ENCODE results near the gene WNT3A.

WNT3A gene

GRCh38 chr1:228007801-228008341 is 1.1 kb downstream of the WNT3A start:
- Histone ChIP-seq H3K27ac (ENCODE audit: low read depth, low read length) (no peak overlapping the region), H3K4me3 (ENCODE audit: low read length) (peak overlapping the region; percentile 43), H3K4me1 (ENCODE audit: insufficient read depth, low read length) (peaks cover 10% of the 10 kb centered on the region; the same call in 1 of the 2 replicates), H3K9ac (ENCODE audit: low read depth, low read length) (no peak overlapping the region), H3K27me3 (ENCODE audit: insufficient read depth, low read length) (peaks cover 98% of the 10 kb centered on the region), H3K36me3 (ENCODE audit: insufficient read depth, low read length) (no peaks in the 10 kb centered on the region), H3K9me3 (ENCODE audit: insufficient read depth, low read depth, low read length) (no peaks in the 10 kb centered on the region)
- WGBS = 8% methylated on average over 22 of the region's 23 CpGs

- no peak overlapping the region for H3K27ac ChIP-seq (ENCODE audit: low read depth, low read length)
- no peaks in the 10 kb centered on the region for H3K36me3 ChIP-seq (ENCODE audit: insufficient read depth, low read length)
- no peaks in the 10 kb centered on the region for H3K9me3 ChIP-seq (ENCODE audit: insufficient read depth, low read depth, low read length)
- peak overlapping the region; percentile 43 for H3K4me3 ChIP-seq (ENCODE audit: low read length)
- peaks cover 99% of the 10 kb centered on the region for H3K27me3 ChIP-seq (ENCODE audit: insufficient read depth, low read length)
- 4% methylated on average over 52 of the region's 52 CpGs for WGBS
- peaks cover 10% of the 10 kb centered on the region; the same call in 1 of the 2 replicates for H3K4me1 ChIP-seq (ENCODE audit: insufficient read depth, low read length)
- H3K9ac ChIP-seq (ENCODE audit: low read depth, low read length) = no peak overlapping the region
Measured at GRCh38 chr1:228008391-228009115, 1.8 kb downstream of the WNT3A start.

- H3K4me1 ChIP-seq (ENCODE audit: insufficient read depth, low read length) = peaks cover 10% of the 10 kb centered on the region; the same call in 1 of the 2 replicates
- no peak overlapping the region for H3K27ac ChIP-seq (ENCODE audit: low read depth, low read length)
- H3K36me3 ChIP-seq (ENCODE audit: insufficient read depth, low read length) = no peaks in the 10 kb centered on the region
- H3K9ac ChIP-seq (ENCODE audit: low read depth, low read length) = no peak overlapping the region
- H3K27me3 ChIP-seq (ENCODE audit: insufficient read depth, low read length) = peaks cover 99% of the 10 kb centered on the region
- WGBS = 17% methylated on average over 6 of the region's 8 CpGs
- H3K4me3 ChIP-seq (ENCODE audit: low read length) = no peak overlapping the region
- no peaks in the 10 kb centered on the region for H3K9me3 ChIP-seq (ENCODE audit: insufficient read depth, low read depth, low read length)
Measured at GRCh38 chr1:228009116-228009827, 2.5 kb downstream of the WNT3A start.

GRCh38 chr1:228009828-228010775 is 3.3 kb downstream of the WNT3A start:
- H3K27ac ChIP-seq (ENCODE audit: low read depth, low read length) = no peak overlapping the region
- 79% methylated on average over 21 of the region's 21 CpGs for WGBS
- H3K9me3 ChIP-seq (ENCODE audit: insufficient read depth, low read depth, low read length) = no peaks in the 10 kb centered on the region
- peaks cover 99% of the 10 kb centered on the region for H3K27me3 ChIP-seq (ENCODE audit: insufficient read depth, low read length)
- no peaks in the 10 kb centered on the region for H3K36me3 ChIP-seq (ENCODE audit: insufficient read depth, low read length)
- H3K4me3 ChIP-seq (ENCODE audit: low read length) = no peak overlapping the region
- H3K4me1 ChIP-seq (ENCODE audit: insufficient read depth, low read length) = peaks cover 5% of the 10 kb centered on the region; the same call in 1 of the 2 replicates
- H3K9ac ChIP-seq (ENCODE audit: low read depth, low read length) = no peak overlapping the region

- H3K27me3 ChIP-seq (ENCODE audit: insufficient read depth, low read length) = peaks cover 94% of the 10 kb centered on the region
- H3K36me3 ChIP-seq (ENCODE audit: insufficient read depth, low read length) = no peaks in the 10 kb centered on the region
- WGBS = 87% methylated on average over 7 of the region's 7 CpGs
- no peak overlapping the region for H3K27ac ChIP-seq (ENCODE audit: low read depth, low read length)
- H3K9ac ChIP-seq (ENCODE audit: low read depth, low read length) = no peak overlapping the region
- H3K4me1 ChIP-seq (ENCODE audit: insufficient read depth, low read length) = no peaks in the 10 kb centered on the region
- no peak overlapping the region for H3K4me3 ChIP-seq (ENCODE audit: low read length)
- H3K9me3 ChIP-seq (ENCODE audit: insufficient read depth, low read depth, low read length) = no peaks in the 10 kb centered on the region
Measured at GRCh38 chr1:228010921-228011320, 4.1 kb downstream of the WNT3A start.

GRCh38 chr1:228011721-228012311 is 5.0 kb downstream of the WNT3A start:
- WGBS = 87% methylated on average over 16 of the region's 16 CpGs
- no peak overlapping the region for H3K27ac ChIP-seq (ENCODE audit: low read depth, low read length)

GRCh38 chr1:228012555-228012954 is 5.8 kb downstream of the WNT3A start:
- Histone ChIP-seq H3K4me3 (ENCODE audit: low read length) (no peak overlapping the region), H3K9ac (ENCODE audit: low read depth, low read length) (no peak overlapping the region), H3K4me1 (ENCODE audit: insufficient read depth, low read length) (no peaks in the 10 kb centered on the region), H3K9me3 (ENCODE audit: insufficient read depth, low read depth, low read length) (no peaks in the 10 kb centered on the region), H3K27me3 (ENCODE audit: insufficient read depth, low read length) (peaks cover 79% of the 10 kb centered on the region), H3K36me3 (ENCODE audit: insufficient read depth, low read length) (no peaks in the 10 kb centered on the region), H3K27ac (ENCODE audit: low read depth, low read length) (no peak overlapping the region)
- 91% methylated on average over 5 of the region's 5 CpGs for WGBS

More at GRCh38 chr1:228011721-228012311, 5.0 kb downstream of the WNT3A start:
- no peaks in the 10 kb centered on the region for H3K36me3 ChIP-seq (ENCODE audit: insufficient read depth, low read length)
- no peaks in the 10 kb centered on the region for H3K4me1 ChIP-seq (ENCODE audit: insufficient read depth, low read length)
- H3K9ac ChIP-seq (ENCODE audit: low read depth, low read length) = no peak overlapping the region
- no peak overlapping the region for H3K4me3 ChIP-seq (ENCODE audit: low read length)
- H3K27me3 ChIP-seq (ENCODE audit: insufficient read depth, low read length) = peaks cover 86% of the 10 kb centered on the region
- no peaks in the 10 kb centered on the region for H3K9me3 ChIP-seq (ENCODE audit: insufficient read depth, low read depth, low read length)

- peaks cover 73% of the 10 kb centered on the region for H3K27me3 ChIP-seq (ENCODE audit: insufficient read depth, low read length)
- no peak overlapping the region for H3K4me3 ChIP-seq (ENCODE audit: low read length)
- no peaks in the 10 kb centered on the region for H3K9me3 ChIP-seq (ENCODE audit: insufficient read depth, low read depth, low read length)
- H3K4me1 ChIP-seq (ENCODE audit: insufficient read depth, low read length) = no peaks in the 10 kb centered on the region
- no peak overlapping the region for H3K9ac ChIP-seq (ENCODE audit: low read depth, low read length)
- H3K36me3 ChIP-seq (ENCODE audit: insufficient read depth, low read length) = no peaks in the 10 kb centered on the region
- no peak overlapping the region for H3K27ac ChIP-seq (ENCODE audit: low read depth, low read length)
- 90% methylated on average over 24 of the region's 24 CpGs for WGBS
Measured at GRCh38 chr1:228013131-228013934, 6.5 kb downstream of the WNT3A start.

- Histone ChIP-seq H3K27ac (ENCODE audit: low read depth, low read length) (no peak overlapping the region), H3K4me1 (ENCODE audit: insufficient read depth, low read length) (no peaks in the 10 kb centered on the region), H3K4me3 (ENCODE audit: low read length) (no peak overlapping the region), H3K36me3 (ENCODE audit: insufficient read depth, low read length) (no peaks in the 10 kb centered on the region), H3K27me3 (ENCODE audit: insufficient read depth, low read length) (peaks cover 64% of the 10 kb centered on the region), H3K9me3 (ENCODE audit: insufficient read depth, low read depth, low read length) (no peaks in the 10 kb centered on the region), H3K9ac (ENCODE audit: low read depth, low read length) (no peak overlapping the region)
- 90% methylated on average over 21 of the region's 21 CpGs for WGBS
Measured at GRCh38 chr1:228013935-228014930, 7.4 kb downstream of the WNT3A start.

Measured in HUES64 (cell line).